HCT116 (cell line): ENCODE data around the gene TUBA1C. TPM values are rescaled to one million over a fixed set of nuclear protein-coding genes. Genes with fewer than 3 reads are reported as not detected.

ENCODE experiments used
- ATAC-seq: fragments of 200-7000 bp; cut with Tn5 transposase; 2 replicates; pipeline ENCODE4 v1.9.1; 2020; ENCODE audit warnings: mild to moderate bottlenecking, moderate library complexity
- BruUV-seq: library from RNA; stranded (reverse); fragments of 400-500 nt; replicated peaks from 2 replicates; lab custom pipeline; 2021; lab: Mats Ljungman, UMichigan
- CTCF ChIA-PET: fragments of 300-600 bp; sonication (Branson Sonifier 250); formaldehyde crosslinking; loops from one replicate; lab custom pipeline; 2021; ENCODE audit warnings: antibody characterized with exemption; lab: Charles Lee
- POLR2A ChIA-PET: fragments of 300-600, 350-600 bp; sonication (Branson Sonifier 250); formaldehyde crosslinking; loops from one replicate; lab custom pipeline; 2021; ENCODE audit warnings: antibody characterized with exemption; lab: Charles Lee
- RAD21 ChIA-PET, 2 experiments: fragments of 300-600 bp; sonication (Branson Sonifier 250); formaldehyde crosslinking; loops; one replicate each; lab custom pipeline; 2023; ENCODE audit warnings: low total read pairs in 2 of 2; ENCODE audit not compliant: uncharacterized antibody in 2 of 2, unreplicated experiment in 2 of 2, low non-redundant PET in 1 of 2; lab: Charles Lee
- DNase-seq: peaks from one replicate; pipeline ENCODE4 v3.0.0-alpha.2; 2010; ENCODE audit warnings: low read depth, low spot score
- H2AFZ ChIP-seq: fragments of 200-600 bp; shearing (Covaris generic), sonication (generic); 2 replicates; pipeline ENCODE4 v1.6.1; 2017; ENCODE audit warnings: low read depth, mixed run types, mixed read lengths, antibody characterized with exemption, low read length; ENCODE audit not compliant: poor library complexity, severe bottlenecking
- H3K27ac ChIP-seq: 2 replicates; pipeline ENCODE4 v1.5.1; 2012; ENCODE audit warnings: low read depth, low read length
- H3K27me3 ChIP-seq: fragments of 200-600 bp; sonication (generic); 2 replicates; pipeline ENCODE4 v1.6.1; 2016; ENCODE audit warnings: mixed run types, low read length, mixed read lengths; ENCODE audit not compliant: insufficient read depth
- H3K36me3 ChIP-seq, 2 experiments: fragments of 200-500 bp in 1 of 2; fragments of 200-600 bp in 1 of 2; sonication (Bioruptor generic) in 1 of 2; sonication (generic) in 1 of 2; 2 replicates each; pipeline versions ENCODE4 v1.5.1 to v1.6.1; 2014 to 2016; ENCODE audit warnings: low read length in 2 of 2, inconsistent platforms in 1 of 2, mixed read lengths in 1 of 2, mixed run types in 1 of 2; ENCODE audit not compliant: insufficient read depth in 2 of 2, control insufficient read depth in 1 of 2
- H3K4me1 ChIP-seq, 2 experiments: fragments of 200-600 bp in 1 of 2; sonication (generic) in 1 of 2; 2 replicates each; pipeline versions ENCODE4 v1.5.1 to v1.6.1; 2012 to 2017; ENCODE audit warnings: low read length in 2 of 2, inconsistent platforms in 1 of 2, mild to moderate bottlenecking in 1 of 2, mixed read lengths in 1 of 2, mixed run types in 1 of 2, moderate library complexity in 1 of 2; ENCODE audit not compliant: insufficient read depth in 2 of 2, control insufficient read depth in 1 of 2
- H3K4me2 ChIP-seq: fragments of 200-600 bp; sonication (generic); 2 replicates; pipeline ENCODE4 v1.6.1; 2017; ENCODE audit warnings: mixed run types, low read length, mixed read lengths
- H3K4me3 ChIP-seq, 2 experiments: fragments of 200-600 bp in 1 of 2; sonication (generic) in 1 of 2; replicated peaks in 1 of 2; 2 replicates each; pipeline ENCODE4 v1.5.1; 2011 to 2016; ENCODE audit warnings: low read length in 2 of 2, control low read depth in 1 of 2, low read depth in 1 of 2, mild to moderate bottlenecking in 1 of 2, mixed read lengths in 1 of 2, mixed run types in 1 of 2
- H3K79me2 ChIP-seq: fragments of 200-600 bp; sonication (generic); 2 replicates; pipeline ENCODE4 v1.6.1; 2017; ENCODE audit warnings: mild to moderate bottlenecking, mixed run types, low read length, moderate library complexity, mixed read lengths; ENCODE audit not compliant: insufficient read depth
- H3K9ac ChIP-seq: fragments of 200-600 bp; sonication (generic); 2 replicates; pipeline ENCODE4 v1.6.1; 2016; ENCODE audit warnings: low read length, mixed read lengths
- H3K9me2 ChIP-seq: fragments of 200-600 bp; sonication (generic), shearing (Covaris generic); 2 replicates; pipeline ENCODE4 v1.6.1; 2017; ENCODE audit warnings: mixed run types, mild to moderate bottlenecking, moderate library complexity; ENCODE audit not compliant: insufficient read depth
- H3K9me3 ChIP-seq, 2 experiments: fragments of 200-500 bp in 1 of 2; fragments of 200-600 bp in 1 of 2; sonication (Bioruptor generic) in 1 of 2; sonication (generic) in 1 of 2; 2 replicates each; pipeline ENCODE4 v1.6.1; 2014 to 2017; ENCODE audit warnings: low read length in 2 of 2, mixed read lengths in 2 of 2, inconsistent platforms in 1 of 2, low read depth in 1 of 2, mild to moderate bottlenecking in 1 of 2, mixed run types in 1 of 2, moderate library complexity in 1 of 2; ENCODE audit not compliant: control insufficient read depth in 1 of 2, insufficient read depth in 1 of 2
- H4K20me1 ChIP-seq: fragments of 200-600 bp; sonication (generic), shearing (Covaris generic); 2 replicates; pipeline ENCODE4 v1.6.1; 2017; ENCODE audit warnings: mixed run types, mild to moderate bottlenecking, moderate library complexity; ENCODE audit not compliant: insufficient read depth
- CEBPB ChIP-seq: IDR thresholded peaks from 2 replicates; pipeline ENCODE4 v1.6.1; 2012; ENCODE audit warnings: low read depth
- EGR1 ChIP-seq: IDR thresholded peaks from 2 replicates; pipeline ENCODE4 v1.6.1; 2012; ENCODE audit warnings: low read depth
- ELF1 ChIP-seq: IDR thresholded peaks from 2 replicates; pipeline ENCODE4 v1.6.1; 2012; ENCODE audit warnings: low read depth, borderline replicate concordance
- EZH2 ChIP-seq: fragments of 200-600 bp; sonication (generic); IDR thresholded peaks from 2 replicates; pipeline ENCODE4 v1.6.1; 2017; ENCODE audit warnings: antibody characterized with exemption, mixed run types
- EZH2phosphoT487 ChIP-seq: fragments of 200-600 bp; IDR thresholded peaks from 2 replicates; pipeline ENCODE4 v1.6.1; 2018; ENCODE audit warnings: antibody characterized with exemption, borderline replicate concordance
- SP1 ChIP-seq: IDR thresholded peaks from 2 replicates; pipeline ENCODE4 v1.6.1; 2012; ENCODE audit warnings: low read depth
- TCF7L2 ChIP-seq: IDR thresholded peaks from 2 replicates; pipeline ENCODE4 v1.7.0; 2011; ENCODE audit warnings: borderline replicate concordance, inconsistent platforms; ENCODE audit not compliant: insufficient read depth, insufficient read length; ENCODE audit errors: extremely low read depth
- YY1 ChIP-seq: IDR thresholded peaks from 2 replicates; pipeline ENCODE4 v1.6.1; 2011; ENCODE audit warnings: low read length, low read depth, moderate library complexity, mild to moderate bottlenecking; ENCODE audit not compliant: insufficient replicate concordance; ENCODE audit errors: extremely low read depth
- ZNF274 ChIP-seq: fragments of 200-500 bp; sonication (Bioruptor generic); IDR thresholded peaks from 2 replicates; pipeline ENCODE4 v1.6.1; 2014; ENCODE audit warnings: mild to moderate bottlenecking, low read depth, low read length, inconsistent platforms
- intact Hi-C: fragments of 100-400 bp; cut with micrococcal nuclease; formaldehyde crosslinking; loops from 2 replicates; pipeline ENCODE4 v1.10.0; 2022
- total RNA-seq: library from RNA; stranded (reverse); gene quantifications from one replicate; pipeline ENCODE4 v1.2.1, GENCODE V29; 2021; ENCODE audit not compliant: unreplicated experiment
- TF ChIP-seq, protein P1 (sequence below): IDR thresholded peaks from 2 replicates; pipeline ENCODE4 v1.6.1; 2012; ENCODE audit warnings: low read depth
- TF ChIP-seq, protein P2 (sequence below): IDR thresholded peaks from 2 replicates; pipeline ENCODE4 v1.6.1; 2012

The TUBA1C gene
- total RNA-seq, 1 experiment from 2014 or later: 571 TPM

DNA sequence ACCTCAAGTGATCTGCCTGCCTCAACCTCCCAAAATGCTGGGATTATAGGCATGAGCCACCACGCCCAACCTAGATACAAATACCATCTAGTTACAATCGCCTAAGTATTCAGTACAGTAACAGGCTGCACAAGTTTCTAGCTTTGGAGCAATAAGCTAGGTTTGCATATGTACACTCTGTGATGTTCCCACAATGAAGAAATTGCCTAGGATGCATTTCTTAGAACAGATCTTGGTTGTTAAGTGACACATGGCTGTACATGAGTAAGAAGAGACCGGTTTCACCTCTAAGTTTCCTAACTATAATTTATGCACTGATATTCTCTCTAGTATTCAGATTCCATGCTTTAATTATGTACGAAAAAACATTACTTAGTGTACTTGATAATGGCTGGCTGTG, 5.4 kb upstream of the TUBA1C start:
- H3K79me2 ChIP-seq: peaks cover 12% of the 10 kb centered on the region
- H4K20me1 ChIP-seq: no peaks in the 10 kb centered on the region
- RAD21 ChIA-PET: no interaction called here
- DNase-seq (no peak), ATAC-seq (no peak)
- intact Hi-C loops: no loop called here
- H3K27me3 ChIP-seq: no peaks in the 10 kb centered on the region
- no peaks in the 10 kb centered on the region for H3K9me3 ChIP-seq
- no peaks in the 10 kb centered on the region for H3K9me2 ChIP-seq
- H3K4me1 ChIP-seq: peaks cover 14 to 26% of the 10 kb centered on the region in 2 experiments
- POLR2A ChIA-PET: no interaction called here
- TF ChIP-seq, protein P1, sequence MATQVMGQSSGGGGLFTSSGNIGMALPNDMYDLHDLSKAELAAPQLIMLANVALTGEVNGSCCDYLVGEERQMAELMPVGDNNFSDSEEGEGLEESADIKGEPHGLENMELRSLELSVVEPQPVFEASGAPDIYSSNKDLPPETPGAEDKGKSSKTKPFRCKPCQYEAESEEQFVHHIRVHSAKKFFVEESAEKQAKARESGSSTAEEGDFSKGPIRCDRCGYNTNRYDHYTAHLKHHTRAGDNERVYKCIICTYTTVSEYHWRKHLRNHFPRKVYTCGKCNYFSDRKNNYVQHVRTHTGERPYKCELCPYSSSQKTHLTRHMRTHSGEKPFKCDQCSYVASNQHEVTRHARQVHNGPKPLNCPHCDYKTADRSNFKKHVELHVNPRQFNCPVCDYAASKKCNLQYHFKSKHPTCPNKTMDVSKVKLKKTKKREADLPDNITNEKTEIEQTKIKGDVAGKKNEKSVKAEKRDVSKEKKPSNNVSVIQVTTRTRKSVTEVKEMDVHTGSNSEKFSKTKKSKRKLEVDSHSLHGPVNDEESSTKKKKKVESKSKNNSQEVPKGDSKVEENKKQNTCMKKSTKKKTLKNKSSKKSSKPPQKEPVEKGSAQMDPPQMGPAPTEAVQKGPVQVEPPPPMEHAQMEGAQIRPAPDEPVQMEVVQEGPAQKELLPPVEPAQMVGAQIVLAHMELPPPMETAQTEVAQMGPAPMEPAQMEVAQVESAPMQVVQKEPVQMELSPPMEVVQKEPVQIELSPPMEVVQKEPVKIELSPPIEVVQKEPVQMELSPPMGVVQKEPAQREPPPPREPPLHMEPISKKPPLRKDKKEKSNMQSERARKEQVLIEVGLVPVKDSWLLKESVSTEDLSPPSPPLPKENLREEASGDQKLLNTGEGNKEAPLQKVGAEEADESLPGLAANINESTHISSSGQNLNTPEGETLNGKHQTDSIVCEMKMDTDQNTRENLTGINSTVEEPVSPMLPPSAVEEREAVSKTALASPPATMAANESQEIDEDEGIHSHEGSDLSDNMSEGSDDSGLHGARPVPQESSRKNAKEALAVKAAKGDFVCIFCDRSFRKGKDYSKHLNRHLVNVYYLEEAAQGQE: no peak
- TF ChIP-seq EGR1: no peak
- no peak for TF ChIP-seq SP1
- TF ChIP-seq CEBPB: no peak
- no peak for TF ChIP-seq YY1
- no peak for TF ChIP-seq ZNF274
- no TSS peak for BruUV-seq
- H3K9ac ChIP-seq: no peak overlapping the region
- no peak overlapping the region for H2AFZ ChIP-seq
- CTCF ChIA-PET: no interaction called here
- H3K4me3 ChIP-seq: no peak overlapping the region
- no peaks in the 10 kb centered on the region for H3K36me3 ChIP-seq
- no peak overlapping the region for H3K27ac ChIP-seq
- H3K4me2 ChIP-seq: no peak overlapping the region

DNA sequence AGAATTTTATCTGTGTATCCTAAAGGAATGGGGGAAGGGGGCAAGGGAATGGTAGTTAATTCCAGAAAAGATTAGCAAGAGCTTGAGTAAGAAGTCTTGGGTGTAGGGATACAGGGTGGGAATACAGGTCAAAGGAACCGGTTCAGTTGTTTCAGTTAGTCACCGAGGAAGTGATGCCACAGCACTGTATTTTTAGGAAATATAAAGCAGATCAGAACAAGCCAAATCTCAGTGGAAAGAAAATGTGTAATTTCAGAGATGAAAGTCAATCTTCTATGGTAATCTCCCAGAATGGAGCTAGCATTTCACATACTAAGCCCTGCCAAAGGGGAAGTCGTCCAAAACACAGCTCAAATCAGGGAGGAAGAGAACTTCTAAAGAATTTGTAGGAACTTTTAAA, 4.7 kb upstream of the TUBA1C start:
- H2AFZ ChIP-seq: no peak overlapping the region
- peaks cover 14 to 26% of the 10 kb centered on the region in 2 experiments for H3K4me1 ChIP-seq
- intact Hi-C loops: no loop called here
- H3K79me2 ChIP-seq: peaks cover 15% of the 10 kb centered on the region
- POLR2A ChIA-PET: no interaction called here
- H3K9me3 ChIP-seq: no peaks in the 10 kb centered on the region
- BruUV-seq: no TSS peak
- RAD21 ChIA-PET: no interaction called here
- no peak overlapping the region for H3K9ac ChIP-seq
- no peak overlapping the region for H3K4me3 ChIP-seq
- TF ChIP-seq SP1 (no peak), TCF7L2 (no peak), ELF1 (no peak), EZH2phosphoT487 (no peak), EZH2 (no peak), CEBPB (no peak)
- TF ChIP-seq, protein P2, sequence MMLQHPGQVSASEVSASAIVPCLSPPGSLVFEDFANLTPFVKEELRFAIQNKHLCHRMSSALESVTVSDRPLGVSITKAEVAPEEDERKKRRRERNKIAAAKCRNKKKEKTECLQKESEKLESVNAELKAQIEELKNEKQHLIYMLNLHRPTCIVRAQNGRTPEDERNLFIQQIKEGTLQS: no peak
- TF ChIP-seq, all 23 proteins: peak for 0
- Histone ChIP-seq H3K36me3 (no peaks in the 10 kb centered on the region), H3K4me2 (no peak overlapping the region), H4K20me1 (no peaks in the 10 kb centered on the region), H3K27me3 (no peaks in the 10 kb centered on the region), H3K27ac (no peak overlapping the region), H3K9me2 (no peaks in the 10 kb centered on the region)
- no peak for DNase-seq
- no peak for ATAC-seq
- CTCF ChIA-PET: interaction anchor here (1.3 kb wide), 1 partner anchor 25 kb away, joined by 6 read pairs; no protein-coding TSS in a partner anchor
